Hematopoietic multipotent progenitor cell treated with erythropoietin and hydrocortisone succinate and interleukin-3 and kit ligand, for 4 days (in vitro differentiated cells): ENCODE data around the gene RIN2.
A peak's percentile ranks its signal among the peaks of the same experiment; 100 is the strongest.

ENCODE experiments used
- DNase-seq: peaks from one replicate; pipeline ENCODE4 v3.0.0-alpha.2; 2015

RIN2 gene

GRCh38 chr20:19758133-19758500, at the start of gene RIN2:
Gene RIN2 (plus strand): TSS chr20:19758258. CDS start chr20:19889602, 131,344 bp downstream.
- DNase-seq, result no peak

- no peak for DNase-seq
Observed at GRCh38 chr20:19709635-19710335, 48.3 kb upstream of the RIN2 start.

- DNase-seq, result no peak
Observed at GRCh38 chr20:19710336-19711120, 47.5 kb upstream of the RIN2 start.

GRCh38 chr20:19711126-19711525, 46.9 kb upstream of the RIN2 start:
- DNase-seq, result no peak

GRCh38 chr20:19712721-19713260, 45.3 kb upstream of the RIN2 start:
- DNase-seq, result no peak

- DNase-seq, result no peak
Observed at GRCh38 chr20:19713822-19714578, 44.1 kb upstream of the RIN2 start.

GRCh38 chr20:19714579-19714840, 43.5 kb upstream of the RIN2 start:
- no peak for DNase-seq

- DNase-seq, result no peak
Observed at GRCh38 chr20:19715986-19716385, 42.1 kb upstream of the RIN2 start.

- DNase-seq, result no peak
Observed at GRCh38 chr20:19718880-19719279, 39.2 kb upstream of the RIN2 start.

- no peak for DNase-seq
Observed at GRCh38 chr20:19720991-19721390, 37.1 kb upstream of the RIN2 start.

GRCh38 chr20:19723051-19723450, 35.0 kb upstream of the RIN2 start:
- DNase-seq, result no peak

- no peak for DNase-seq
Observed at GRCh38 chr20:19723813-19724430, 34.1 kb upstream of the RIN2 start.

GRCh38 chr20:19725373-19725772, 32.7 kb upstream of the RIN2 start:
- no peak for DNase-seq

GRCh38 chr20:19725814-19726525, 32.1 kb upstream of the RIN2 start:
- DNase-seq, result no peak

GRCh38 chr20:19727251-19727847, 30.7 kb upstream of the RIN2 start:
- no peak for DNase-seq

- no peak for DNase-seq
Observed at GRCh38 chr20:19729672-19730071, 28.4 kb upstream of the RIN2 start.

GRCh38 chr20:19730706-19731105, 27.4 kb upstream of the RIN2 start:
- no peak for DNase-seq

- DNase-seq, result no peak
Observed at GRCh38 chr20:19734811-19735210, 23.2 kb upstream of the RIN2 start.

- DNase-seq, result peak; percentile 81
Observed at GRCh38 chr20:19735446-19735845, 22.6 kb upstream of the RIN2 start.

- peak; percentile 28 for DNase-seq
Observed at GRCh38 chr20:19737025-19737424, 21.0 kb upstream of the RIN2 start.

- no peak for DNase-seq
Observed at GRCh38 chr20:19738951-19739350, 19.1 kb upstream of the RIN2 start.

GRCh38 chr20:19739351-19739750, 18.7 kb upstream of the RIN2 start:
- DNase-seq, result no peak
